BJ (cell line): ENCODE measurements around the gene PCDH15. TPM values are rescaled to one million over a fixed set of nuclear protein-coding genes. Genes with fewer than 3 reads are reported as not detected.

Experiments
- CTCF ChIA-PET: fragments of 350-600 bp; formaldehyde crosslinking; extraction: SDS; loops from one replicate; lab custom pipeline; 2021; ENCODE audit warnings: antibody characterized with exemption, inconsistent platforms; lab: Yijun Ruan, JAX
- POLR2A ChIA-PET: fragments of 300-600 bp; sonication (Branson Sonifier 250); formaldehyde crosslinking; extraction: SDS; loops from one replicate; lab custom pipeline; 2021; ENCODE audit warnings: antibody characterized with exemption; lab: Charles Lee
- DNase-seq: peaks from one replicate; pipeline ENCODE4 v3.0.0-alpha.2; 2011; ENCODE audit warnings: low read depth
- H3K27me3 ChIP-seq: 2 replicates; pipeline ENCODE4 v1.6.0; 2011; ENCODE audit warnings: low read length; ENCODE audit not compliant: control insufficient read depth, insufficient read depth
- H3K36me3 ChIP-seq: 2 replicates; pipeline ENCODE4 v1.5.1; 2011; ENCODE audit warnings: low read length; ENCODE audit not compliant: control insufficient read depth, insufficient read depth
- H3K4me3 ChIP-seq: 2 replicates; pipeline ENCODE4 v1.5.1; 2011; ENCODE audit warnings: low read depth, mild to moderate bottlenecking, control low read depth, low read length
- polyA plus RNA-seq: library from polyadenylated mRNA; depleted of rRNA; stranded (reverse); fragments of >200 nt; gene quantifications from 2 replicates; pipeline ENCODE4 v1.2.3, GENCODE V29; 2011
- TF ChIP-seq, protein P1 (sequence below): IDR thresholded peaks from 2 replicates; pipeline ENCODE4 v1.5.1; 2011; ENCODE audit warnings: low read depth, mild to moderate bottlenecking, control low read depth, inconsistent platforms, low read length, moderate library complexity; ENCODE audit not compliant: insufficient read depth

Gene PCDH15
- polyA plus RNA-seq, 1 experiment = not detected

DNA sequence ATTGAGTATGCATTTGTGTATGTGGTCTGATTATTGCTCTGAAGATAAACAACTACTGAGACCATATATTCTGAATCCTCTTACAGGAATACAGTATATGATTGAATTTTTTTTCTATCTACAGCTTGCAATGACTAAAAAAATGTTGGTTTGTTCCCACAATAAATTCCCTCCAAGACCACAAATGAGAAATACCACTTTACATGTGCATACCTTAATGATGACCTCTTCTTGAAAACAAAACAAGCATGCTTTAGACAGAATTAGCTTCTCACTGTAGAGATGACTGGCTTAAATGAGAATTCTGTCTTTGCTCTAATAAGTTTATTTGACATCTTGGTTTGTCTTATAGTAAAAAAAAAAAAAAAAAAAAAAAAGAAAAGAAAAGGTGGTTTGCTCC is 241.5 kb downstream of the PCDH15 start:
- Histone ChIP-seq H3K4me3 (no peak overlapping the region), H3K36me3 (no peaks in the 10 kb centered on the region), H3K27me3 (no peaks in the 10 kb centered on the region)
- TF ChIP-seq, protein P1, sequence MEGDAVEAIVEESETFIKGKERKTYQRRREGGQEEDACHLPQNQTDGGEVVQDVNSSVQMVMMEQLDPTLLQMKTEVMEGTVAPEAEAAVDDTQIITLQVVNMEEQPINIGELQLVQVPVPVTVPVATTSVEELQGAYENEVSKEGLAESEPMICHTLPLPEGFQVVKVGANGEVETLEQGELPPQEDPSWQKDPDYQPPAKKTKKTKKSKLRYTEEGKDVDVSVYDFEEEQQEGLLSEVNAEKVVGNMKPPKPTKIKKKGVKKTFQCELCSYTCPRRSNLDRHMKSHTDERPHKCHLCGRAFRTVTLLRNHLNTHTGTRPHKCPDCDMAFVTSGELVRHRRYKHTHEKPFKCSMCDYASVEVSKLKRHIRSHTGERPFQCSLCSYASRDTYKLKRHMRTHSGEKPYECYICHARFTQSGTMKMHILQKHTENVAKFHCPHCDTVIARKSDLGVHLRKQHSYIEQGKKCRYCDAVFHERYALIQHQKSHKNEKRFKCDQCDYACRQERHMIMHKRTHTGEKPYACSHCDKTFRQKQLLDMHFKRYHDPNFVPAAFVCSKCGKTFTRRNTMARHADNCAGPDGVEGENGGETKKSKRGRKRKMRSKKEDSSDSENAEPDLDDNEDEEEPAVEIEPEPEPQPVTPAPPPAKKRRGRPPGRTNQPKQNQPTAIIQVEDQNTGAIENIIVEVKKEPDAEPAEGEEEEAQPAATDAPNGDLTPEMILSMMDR = no peak
- ChIA-PET CTCF (no interaction called here), POLR2A (no interaction called here)
- peak; percentile 1 for DNase-seq

DNA sequence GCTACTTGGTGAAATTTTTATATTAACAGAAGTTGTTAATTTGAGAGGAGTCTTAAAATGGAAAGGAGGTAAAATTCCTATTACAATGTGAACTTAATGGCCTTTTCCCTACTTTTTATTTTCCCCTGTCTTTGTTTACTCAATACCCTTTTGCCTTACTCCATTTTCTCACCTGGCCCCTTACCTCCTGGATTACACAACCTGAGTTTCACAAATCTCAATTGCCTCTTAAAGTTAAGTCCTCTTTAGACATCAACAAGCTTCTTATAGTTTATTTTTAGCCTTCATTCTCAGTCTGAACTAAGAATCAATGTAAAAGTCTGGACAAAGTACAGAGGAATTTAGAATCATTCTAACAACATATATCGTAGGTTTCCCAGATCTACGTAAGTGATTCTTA is 247.0 kb downstream of the PCDH15 start:
- Histone ChIP-seq H3K4me3 (no peak overlapping the region), H3K27me3 (no peaks in the 10 kb centered on the region), H3K36me3 (no peaks in the 10 kb centered on the region)
- no peak for DNase-seq
- POLR2A ChIA-PET = no interaction called here
- CTCF ChIA-PET = no interaction called here
- TF ChIP-seq, protein P1 = no peak

DNA sequence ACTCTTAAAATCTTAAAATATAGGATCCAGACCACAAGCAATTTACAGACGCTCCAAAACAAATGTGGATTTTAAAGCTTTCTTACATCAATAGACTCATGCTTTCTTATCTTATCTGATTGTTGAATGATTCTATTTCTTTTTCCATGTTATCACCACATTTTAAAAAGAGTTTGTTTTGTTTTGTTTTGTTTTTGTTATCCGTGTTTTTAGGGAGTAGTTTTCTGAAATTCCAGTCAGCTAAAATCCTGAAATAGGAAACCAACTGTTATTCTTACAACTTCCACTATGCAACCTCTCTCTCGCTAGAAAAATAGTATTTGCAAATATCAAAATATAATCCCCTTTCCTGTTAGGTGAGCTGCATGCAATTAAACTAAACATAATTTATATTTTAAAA is 251.0 kb downstream of the PCDH15 start:
- no peak for DNase-seq
- Histone ChIP-seq H3K27me3 (no peaks in the 10 kb centered on the region), H3K36me3 (no peaks in the 10 kb centered on the region), H3K4me3 (no peak overlapping the region)
- POLR2A ChIA-PET = no interaction called here
- TF ChIP-seq, protein P1 = no peak
- CTCF ChIA-PET = no interaction called here

DNA sequence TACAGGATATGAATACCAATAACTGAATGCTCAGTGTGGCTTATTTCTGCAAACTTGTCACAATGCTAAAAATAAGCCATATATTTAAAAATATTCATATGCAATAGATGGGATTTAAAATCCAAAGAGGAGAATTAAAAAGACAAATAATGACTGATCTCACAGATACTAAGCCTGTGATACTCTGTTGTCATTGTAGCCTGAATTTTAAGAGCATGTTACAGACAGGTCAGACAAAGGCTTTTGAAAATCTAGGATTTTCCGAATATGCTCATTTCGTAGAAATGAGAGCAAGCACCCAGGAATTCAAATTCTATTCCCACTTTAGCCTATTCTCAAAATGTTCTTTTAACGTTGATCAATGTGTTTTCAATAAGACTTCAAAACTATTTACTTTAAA is 269.7 kb downstream of the PCDH15 start:
- no peak for DNase-seq
- H3K4me3 ChIP-seq = no peak overlapping the region
- TF ChIP-seq, protein P1 = no peak
- no peaks in the 10 kb centered on the region for H3K27me3 ChIP-seq
- ChIA-PET CTCF (no interaction called here), POLR2A (no interaction called here)
- no peaks in the 10 kb centered on the region for H3K36me3 ChIP-seq

DNA sequence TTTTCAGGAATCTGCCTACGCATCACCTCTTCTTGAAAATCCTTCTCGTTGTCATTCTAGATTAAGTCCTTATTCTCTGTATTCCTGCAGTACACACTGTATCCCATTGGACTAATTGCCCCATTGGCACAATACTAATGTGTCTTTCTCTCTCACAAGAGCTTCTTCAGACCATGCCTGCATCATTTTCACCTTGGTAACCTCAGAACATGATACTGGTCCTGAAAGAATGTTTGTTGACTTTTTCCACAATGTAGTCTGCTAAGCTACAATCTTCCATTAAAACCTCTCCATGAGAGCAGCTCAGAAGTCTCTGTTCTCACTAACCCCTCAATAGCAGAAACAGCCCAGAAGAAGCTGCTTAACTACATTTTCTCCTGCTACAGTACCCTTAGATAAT is 270.7 kb downstream of the PCDH15 start:
- CTCF ChIA-PET = no interaction called here
- Histone ChIP-seq H3K27me3 (no peaks in the 10 kb centered on the region), H3K36me3 (no peaks in the 10 kb centered on the region), H3K4me3 (no peak overlapping the region)
- TF ChIP-seq, protein P1 = no peak
- POLR2A ChIA-PET = no interaction called here
- DNase-seq = no peak
